ENCODE measurements around the gene SIAH2. TPM values are rescaled to one million over a fixed set of nuclear protein-coding genes. Genes with fewer than 3 reads are reported as not detected.
A peak's percentile ranks its signal among the peaks of the same experiment; 100 is the strongest.

Gene SIAH2
- total and polyA plus RNA-seq, 4 experiments from 2014 or later = 28.3 to 48.3 (median 32.7) TPM

GRCh38 chr3:150729682-150730360 lies 33.1 kb downstream of the SIAH2 start:
- H3K27ac Mint-ChIP-seq = peak overlapping the region in 1 of 7 donors; percentile 25
- H3K36me3 ChIP-seq (ENCODE audit: insufficient read depth, low read length) = no peaks in the 10 kb centered on the region
- H3K4me3 ChIP-seq (ENCODE audit: low read length in 2 of 2) = no peak overlapping the region
- H3K27me3 Mint-ChIP-seq = no peaks in the 10 kb centered on the region
- H3K9me3 ChIP-seq (ENCODE audit: control insufficient read depth in 1 of 2, low read length in 2 of 2) = no peaks in the 10 kb centered on the region
- H3K27ac ChIP-seq (ENCODE audit: low read depth, low read length) = no peak overlapping the region
- H3K4me3 Mint-ChIP-seq = no peak overlapping the region
- peaks cover 0 to under 1% (median 0%) of the 10 kb centered on the region in 8 donors for H3K9me3 Mint-ChIP-seq
- H3K4me1 ChIP-seq (ENCODE audit: insufficient read depth, low read length) = no peaks in the 10 kb centered on the region
- no peaks in the 10 kb centered on the region for H3K27me3 ChIP-seq (ENCODE audit: insufficient read depth, low read length)
- DNase-seq = no peak
- intact Hi-C loops (cut with micrococcal nuclease) = no loop called here
- POLR2A ChIA-PET (ENCODE audit: partially characterized antibody) = interaction anchor here (1.2 kb wide), 1 partner anchor 8 kb away, joined by 3 read pairs; no protein-coding TSS in a partner anchor
- no peaks in the 10 kb centered on the region for H3K4me1 Mint-ChIP-seq
- H3K36me3 Mint-ChIP-seq = no peaks in the 10 kb centered on the region
- CTCF ChIA-PET (ENCODE audit: partially characterized antibody) = interaction anchor here (1.2 to 2.5 kb wide), 3 partner anchors 8 to 415 kb away, joined by 5 to 7 read pairs (median 6); no protein-coding TSS in a partner anchor

GRCh38 chr3:150727653-150728502 lies 35.1 kb downstream of the SIAH2 start:
- H3K36me3 Mint-ChIP-seq = no peaks in the 10 kb centered on the region
- peaks cover 0 to 2% (median 0%) of the 10 kb centered on the region in 8 donors for H3K9me3 Mint-ChIP-seq
- CTCF ChIA-PET (ENCODE audit: partially characterized antibody) = interaction anchor here (1.1 to 2.5 kb wide), 3 partner anchors 60 to 137 kb away, joined by 3 to 6 read pairs (median 4); no protein-coding TSS in a partner anchor

GRCh38 chr3:150725548-150725947 lies 37.4 kb downstream of the SIAH2 start:
- Mint-ChIP-seq H3K4me1 (peaks cover 6 to 11% (median 8%) of the 10 kb centered on the region in 4 donors), H3K4me3 (no peak overlapping the region), H3K9me3 (peaks cover 0 to 2% (median 0%) of the 10 kb centered on the region in 8 donors), H3K36me3 (no peaks in the 10 kb centered on the region), H3K27ac (no peak overlapping the region), H3K27me3 (no peaks in the 10 kb centered on the region)
- Histone ChIP-seq H3K9me3 (ENCODE audit: control insufficient read depth in 1 of 2, low read length in 2 of 2) (no peaks in the 10 kb centered on the region), H3K4me3 (ENCODE audit: low read length in 2 of 2) (no peak overlapping the region), H3K4me1 (ENCODE audit: insufficient read depth, low read length) (peaks cover 12% of the 10 kb centered on the region), H3K36me3 (ENCODE audit: insufficient read depth, low read length) (no peaks in the 10 kb centered on the region), H3K27ac (ENCODE audit: low read depth, low read length) (no peak overlapping the region), H3K27me3 (ENCODE audit: insufficient read depth, low read length) (no peaks in the 10 kb centered on the region)
- intact Hi-C loops (cut with micrococcal nuclease) = no loop called here
- DNase-seq = no peak
- ChIA-PET POLR2A (ENCODE audit: partially characterized antibody) (no interaction called here), CTCF (ENCODE audit: partially characterized antibody) (no interaction called here)

More at GRCh38 chr3:150727653-150728502, 35.1 kb downstream of the SIAH2 start:
- POLR2A ChIA-PET (ENCODE audit: partially characterized antibody) = no interaction called here
- Mint-ChIP-seq H3K27me3 (no peaks in the 10 kb centered on the region), H3K4me3 (no peak overlapping the region), H3K4me1 (peaks cover under 1 to 8% (median 5%) of the 10 kb centered on the region in 4 donors), H3K27ac (no peak overlapping the region)
- Histone ChIP-seq H3K9me3 (ENCODE audit: control insufficient read depth in 1 of 2, low read length in 2 of 2) (no peaks in the 10 kb centered on the region), H3K27me3 (ENCODE audit: insufficient read depth, low read length) (no peaks in the 10 kb centered on the region), H3K27ac (ENCODE audit: low read depth, low read length) (no peak overlapping the region), H3K4me1 (ENCODE audit: insufficient read depth, low read length) (peaks cover 5% of the 10 kb centered on the region), H3K36me3 (ENCODE audit: insufficient read depth, low read length) (no peaks in the 10 kb centered on the region), H3K4me3 (ENCODE audit: low read length in 2 of 2) (no peak overlapping the region)
- DNase-seq = no peak
- intact Hi-C loops (cut with micrococcal nuclease) = no loop called here

- ChIA-PET POLR2A (ENCODE audit: partially characterized antibody) (no interaction called here), CTCF (ENCODE audit: partially characterized antibody) (interaction anchor here (1.3 to 6.1 kb wide), 2 partner anchors 40 to 140 kb away, joined by 3 to 54 read pairs; no protein-coding TSS in a partner anchor)
- intact Hi-C loops (cut with micrococcal nuclease) = no loop called here
- H3K27me3 ChIP-seq (ENCODE audit: insufficient read depth, low read length) = no peaks in the 10 kb centered on the region
- H3K9me3 Mint-ChIP-seq = peaks cover 0 to 2% (median 0%) of the 10 kb centered on the region in 8 donors
- H3K4me1 ChIP-seq (ENCODE audit: insufficient read depth, low read length) = peaks cover 12% of the 10 kb centered on the region
- H3K4me3 ChIP-seq (ENCODE audit: low read length in 2 of 2) = no peak overlapping the region
- H3K36me3 Mint-ChIP-seq = no peaks in the 10 kb centered on the region
- no peak overlapping the region for H3K4me3 Mint-ChIP-seq
- H3K4me1 Mint-ChIP-seq = peaks cover 6 to 11% (median 8%) of the 10 kb centered on the region in 4 donors
- no peak overlapping the region for H3K27ac Mint-ChIP-seq
- no peak for DNase-seq
- no peaks in the 10 kb centered on the region for H3K36me3 ChIP-seq (ENCODE audit: insufficient read depth, low read length)
- H3K27ac ChIP-seq (ENCODE audit: low read depth, low read length) = no peak overlapping the region
- no peaks in the 10 kb centered on the region for H3K9me3 ChIP-seq (ENCODE audit: control insufficient read depth in 1 of 2, low read length in 2 of 2)
- no peaks in the 10 kb centered on the region for H3K27me3 Mint-ChIP-seq
Measured at GRCh38 chr3:150723946-150724345, 39.0 kb downstream of the SIAH2 start.

GRCh38 chr3:150722267-150722666 lies 40.7 kb downstream of the SIAH2 start:
- Histone ChIP-seq H3K36me3 (ENCODE audit: insufficient read depth, low read length) (no peaks in the 10 kb centered on the region), H3K27ac (ENCODE audit: low read depth, low read length) (no peak overlapping the region), H3K4me1 (ENCODE audit: insufficient read depth, low read length) (peaks cover 12% of the 10 kb centered on the region), H3K27me3 (ENCODE audit: insufficient read depth, low read length) (no peaks in the 10 kb centered on the region), H3K9me3 (ENCODE audit: control insufficient read depth in 1 of 2, low read length in 2 of 2) (no peaks in the 10 kb centered on the region), H3K4me3 (ENCODE audit: low read length in 2 of 2) (no peak overlapping the region)
- intact Hi-C loops (cut with micrococcal nuclease) = no loop called here
- POLR2A ChIA-PET (ENCODE audit: partially characterized antibody) = interaction anchor here (0.8 to 2.9 kb wide), 2 partner anchors 38 to 41 kb away, joined by 4 to 25 read pairs; partner anchors contain the start of gene SIAH2
- CTCF ChIA-PET (ENCODE audit: partially characterized antibody) = interaction anchor here (0.6 to 6.1 kb wide), 18 partner anchors 7 to 434 kb away, joined by 3 to 54 read pairs (median 5); partner anchors contain the start of genes ERICH6, SELENOT and SIAH2
- Mint-ChIP-seq H3K9me3 (peaks cover 0 to 7% (median 0%) of the 10 kb centered on the region in 8 donors), H3K4me1 (peaks cover 6 to 11% (median 8%) of the 10 kb centered on the region in 4 donors), H3K27ac (peak overlapping the region in 1 of 7 donors; percentile 79), H3K4me3 (no peak overlapping the region), H3K36me3 (no peaks in the 10 kb centered on the region), H3K27me3 (no peaks in the 10 kb centered on the region)
- DNase-seq = no peak

GRCh38 chr3:150721285-150722130 lies 41.5 kb downstream of the SIAH2 start:
- Mint-ChIP-seq H3K27me3 (no peaks in the 10 kb centered on the region), H3K9me3 (peaks cover 0 to 8% (median 2%) of the 10 kb centered on the region in 8 donors), H3K4me1 (peaks cover 6 to 11% (median 8%) of the 10 kb centered on the region in 4 donors), H3K4me3 (peak overlapping the region in 1 of 8 donors; percentile 48), H3K36me3 (no peaks in the 10 kb centered on the region), H3K27ac (peak overlapping the region in 2 of 7 donors; percentile 11 to 53)
- Histone ChIP-seq H3K27me3 (ENCODE audit: insufficient read depth, low read length) (no peaks in the 10 kb centered on the region), H3K4me1 (ENCODE audit: insufficient read depth, low read length) (peaks cover 12% of the 10 kb centered on the region), H3K36me3 (ENCODE audit: insufficient read depth, low read length) (no peaks in the 10 kb centered on the region), H3K27ac (ENCODE audit: low read depth, low read length) (no peak overlapping the region), H3K9me3 (ENCODE audit: control insufficient read depth in 1 of 2, low read length in 2 of 2) (no peaks in the 10 kb centered on the region), H3K4me3 (ENCODE audit: low read length in 2 of 2) (no peak overlapping the region)
- intact Hi-C loops (cut with micrococcal nuclease) = loop anchor here (1.0 to 2.0 kb wide), 5 partner anchors 42 to 561 kb away; partner anchors contain the start of gene SIAH2
- ChIA-PET CTCF (ENCODE audit: partially characterized antibody) (interaction anchor here (0.7 to 6.1 kb wide), 25 partner anchors 8 to 435 kb away, joined by 3 to 54 read pairs (median 5); partner anchors contain the start of genes ERICH6, SELENOT and SIAH2), POLR2A (ENCODE audit: partially characterized antibody) (interaction anchor here (0.8 to 2.9 kb wide), 5 partner anchors 8 to 66 kb away, joined by 3 to 25 read pairs (median 3); partner anchors contain the start of gene SIAH2)
- DNase-seq = peak in 4 of 5 donors; percentile 67 to 75 (median 68)

Data from CD4-positive, alpha-beta memory T cell (primary cell).